Gastroesophageal sphincter (tissue), 3 donors: ENCODE results near the gene CDH6.

ENCODE experiments used
- EP300 ChIP-seq: sonication (generic); formaldehyde crosslinking; IDR thresholded peaks from one replicate; pipeline ENCODE4 v1.6.1; 2017; ENCODE audit warnings: antibody characterized with exemption, mild to moderate bottlenecking
- POLR2A ChIP-seq, 2 donors: fragments of 450-650 bp; IDR thresholded peaks; one replicate each; pipeline ENCODE4 v1.6.1; 2017; ENCODE audit warnings: antibody characterized with exemption in 2 of 2, mild to moderate bottlenecking in 2 of 2, moderate library complexity in 1 of 2
- POLR2AphosphoS5 ChIP-seq: sonication (generic); formaldehyde crosslinking; IDR thresholded peaks from one replicate; pipeline ENCODE4 v1.6.1; 2017; ENCODE audit warnings: antibody characterized with exemption
- TF ChIP-seq, protein P1 (sequence below), 4 experiments: fragments of 200-600 bp in 2 of 4; fragments of 450-650 bp in 2 of 4; sonication (generic) in 1 of 4; IDR thresholded peaks; one replicate each; pipeline ENCODE4 v1.5.1; 2017 to 2019; ENCODE audit warnings: antibody characterized with exemption in 4 of 4, mild to moderate bottlenecking in 2 of 4, moderate library complexity in 2 of 4

DNA sequence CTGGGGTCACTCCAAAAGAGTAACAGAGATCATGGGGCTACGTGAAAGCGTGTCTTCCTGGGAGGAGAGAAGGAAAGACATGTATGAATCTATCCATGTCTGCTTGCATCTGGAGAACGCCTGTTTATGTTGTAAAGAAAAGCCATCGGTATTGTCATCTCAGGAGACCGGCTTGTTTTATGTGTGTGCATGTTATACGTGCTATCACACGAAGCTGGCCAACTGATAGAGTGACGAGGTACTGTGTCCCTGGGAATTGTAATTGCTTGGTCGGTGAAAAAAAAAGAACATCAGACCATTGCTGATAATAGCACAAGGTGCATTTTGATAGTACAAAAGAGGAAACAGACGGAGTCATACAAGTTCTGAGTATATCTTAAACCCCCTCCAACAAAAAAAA lies 370 bp upstream of the CDH6 start:
- TF ChIP-seq POLR2AphosphoS5: no peak
- no peak for TF ChIP-seq EP300
- TF ChIP-seq POLR2A (IDR thresholded peaks at IDR 0.05): no peak
- TF ChIP-seq, protein P1, sequence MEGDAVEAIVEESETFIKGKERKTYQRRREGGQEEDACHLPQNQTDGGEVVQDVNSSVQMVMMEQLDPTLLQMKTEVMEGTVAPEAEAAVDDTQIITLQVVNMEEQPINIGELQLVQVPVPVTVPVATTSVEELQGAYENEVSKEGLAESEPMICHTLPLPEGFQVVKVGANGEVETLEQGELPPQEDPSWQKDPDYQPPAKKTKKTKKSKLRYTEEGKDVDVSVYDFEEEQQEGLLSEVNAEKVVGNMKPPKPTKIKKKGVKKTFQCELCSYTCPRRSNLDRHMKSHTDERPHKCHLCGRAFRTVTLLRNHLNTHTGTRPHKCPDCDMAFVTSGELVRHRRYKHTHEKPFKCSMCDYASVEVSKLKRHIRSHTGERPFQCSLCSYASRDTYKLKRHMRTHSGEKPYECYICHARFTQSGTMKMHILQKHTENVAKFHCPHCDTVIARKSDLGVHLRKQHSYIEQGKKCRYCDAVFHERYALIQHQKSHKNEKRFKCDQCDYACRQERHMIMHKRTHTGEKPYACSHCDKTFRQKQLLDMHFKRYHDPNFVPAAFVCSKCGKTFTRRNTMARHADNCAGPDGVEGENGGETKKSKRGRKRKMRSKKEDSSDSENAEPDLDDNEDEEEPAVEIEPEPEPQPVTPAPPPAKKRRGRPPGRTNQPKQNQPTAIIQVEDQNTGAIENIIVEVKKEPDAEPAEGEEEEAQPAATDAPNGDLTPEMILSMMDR (IDR thresholded peaks at IDR 0.05): no peak
